ENCODE results near the gene BRI3BP.

- no peak for TF ChIP-seq YY1 (IDR thresholded peaks at IDR 0.05; ENCODE audit: insufficient read depth, insufficient read length)
- TF ChIP-seq ZNF274 (IDR thresholded peaks at IDR 0.05; ENCODE audit: low read depth, low read length) = no peak
- no peak for TF ChIP-seq SUZ12 (IDR thresholded peaks at IDR 0.05; ENCODE audit: extremely low read depth, insufficient read depth, insufficient read length)
Measured at GRCh38 chr12:124967016-124967739, 26.3 kb upstream of the BRI3BP start.

All from NT2/D1 (cell line).